Keratinocyte (primary cell): Measurements from ENCODE around the gene UBR3.
"Not testable (repeated sequence)": the region's sequence is repeated elsewhere in the genome, so short reads cannot be mapped to it uniquely, and the experiment has no call there.

Experiments
- CTCF ChIP-seq, 3 experiments: IDR thresholded peaks in 1 of 3; conservative IDR thresholded peaks in 1 of 3; optimal IDR thresholded peaks in 1 of 3; 2 replicates in 2 of 3; 3 replicates in 1 of 3; pipeline versions ENCODE3 to v1.5.1; 2011; ENCODE audit warnings: low read length in 3 of 3, mild to moderate bottlenecking in 3 of 3, moderate library complexity in 2 of 3, control low read depth in 1 of 3, inconsistent platforms in 1 of 3; ENCODE audit not compliant: insufficient read depth in 2 of 3; ENCODE audit errors: extremely low read depth in 1 of 3
- EZH2 ChIP-seq: IDR thresholded peaks from one replicate; pipeline ENCODE4 v1.6.1; 2012; ENCODE audit warnings: inconsistent platforms, mild to moderate bottlenecking, low read length, moderate library complexity

GRCh38 chr2:169855281-169856258, 28.3 kb downstream of the UBR3 start:
- TF ChIP-seq CTCF (optimal IDR thresholded peaks at IDR 0.05 in 1 of 3, IDR thresholded peaks at IDR 0.05 in 1 of 3, conservative IDR thresholded peaks at IDR 0.05 in 1 of 3; ENCODE audit: extremely low read depth in 1 of 3, insufficient read depth in 2 of 3, low read length in 3 of 3); EZH2: not testable (repeated sequence)
